ENCODE measurements around the gene CDH4.

The CDH4 gene

GRCh38 chr20:61737346-61737745, 485.3 kb downstream of the CDH4 start:
- no peak for DNase-seq (ENCODE audit: low read depth)

- DNase-seq (ENCODE audit: low read depth): no peak
Observed at GRCh38 chr20:61737812-61738443, 485.9 kb downstream of the CDH4 start.

- DNase-seq (ENCODE audit: low read depth): no peak
Observed at GRCh38 chr20:61738601-61739069, 486.6 kb downstream of the CDH4 start.

- DNase-seq (ENCODE audit: low read depth): no peak
Observed at GRCh38 chr20:61739086-61739831, 487.2 kb downstream of the CDH4 start.

- no peak for DNase-seq (ENCODE audit: low read depth)
Observed at GRCh38 chr20:61739832-61740118, 487.7 kb downstream of the CDH4 start.

- DNase-seq (ENCODE audit: low read depth): no peak
Observed at GRCh38 chr20:61742097-61742825, 490.2 kb downstream of the CDH4 start.

GRCh38 chr20:61743606-61744005, 491.5 kb downstream of the CDH4 start:
- no peak for DNase-seq (ENCODE audit: low read depth)

GRCh38 chr20:61744691-61745396, 492.8 kb downstream of the CDH4 start:
- DNase-seq (ENCODE audit: low read depth): no peak

GRCh38 chr20:61745397-61746146, 493.5 kb downstream of the CDH4 start:
- no peak for DNase-seq (ENCODE audit: low read depth)

GRCh38 chr20:61746147-61746646, 494.1 kb downstream of the CDH4 start:
- no peak for DNase-seq (ENCODE audit: low read depth)

GRCh38 chr20:61746781-61747180, 494.7 kb downstream of the CDH4 start:
- no peak for DNase-seq (ENCODE audit: low read depth)

- no peak for DNase-seq (ENCODE audit: low read depth)
Observed at GRCh38 chr20:61748376-61748775, 496.3 kb downstream of the CDH4 start.

- no peak for DNase-seq (ENCODE audit: low read depth)
Observed at GRCh38 chr20:61749406-61750075, 497.5 kb downstream of the CDH4 start.

GRCh38 chr20:61750093-61750492, 498.0 kb downstream of the CDH4 start:
- no peak for DNase-seq (ENCODE audit: low read depth)

GRCh38 chr20:61752576-61752975, 500.5 kb downstream of the CDH4 start:
- no peak for DNase-seq (ENCODE audit: low read depth)

- no peak for DNase-seq (ENCODE audit: low read depth)
Observed at GRCh38 chr20:61753316-61753942, 501.4 kb downstream of the CDH4 start.

- no peak for DNase-seq (ENCODE audit: low read depth)
Observed at GRCh38 chr20:61753987-61754956, 502.2 kb downstream of the CDH4 start.

- no peak for DNase-seq (ENCODE audit: low read depth)
Observed at GRCh38 chr20:61754976-61755778, 503.1 kb downstream of the CDH4 start.
